Islet of Langerhans (tissue), 1 donor: ENCODE results near the gene AOPEP.
A peak's percentile ranks its signal among the peaks of the same experiment; 100 is the strongest.

Source experiments
- FAIRE-seq: peaks from one replicate; lab custom pipeline; 2011; peaks lifted over from hg19 to GRCh38; lab: Jason Lieb, UNC

Gene AOPEP

DNA sequence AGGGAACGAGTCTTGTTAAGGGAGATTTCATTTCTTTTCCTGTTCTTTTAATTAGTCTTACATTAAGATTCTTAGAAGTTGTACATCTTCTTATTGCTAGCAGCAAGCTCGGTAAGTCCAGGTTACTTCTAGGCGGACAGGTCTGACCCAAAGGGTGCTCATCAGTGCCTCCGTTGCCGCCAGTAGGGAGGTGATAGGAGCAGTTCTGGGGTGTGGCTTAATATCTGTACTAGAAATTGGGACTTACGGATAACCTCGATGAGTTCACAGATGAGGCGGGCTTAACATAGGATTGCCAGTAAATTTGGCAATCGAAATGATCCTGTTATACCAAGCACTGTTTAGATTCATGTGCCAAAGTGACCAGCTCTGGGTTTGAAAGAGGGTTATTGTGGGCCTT, 312.2 kb downstream of the AOPEP start:
- FAIRE-seq, result no peak

- no peak for FAIRE-seq
These were observed 313.6 kb downstream of the AOPEP start for GRCh38 chr9:95040106-95040505.

DNA sequence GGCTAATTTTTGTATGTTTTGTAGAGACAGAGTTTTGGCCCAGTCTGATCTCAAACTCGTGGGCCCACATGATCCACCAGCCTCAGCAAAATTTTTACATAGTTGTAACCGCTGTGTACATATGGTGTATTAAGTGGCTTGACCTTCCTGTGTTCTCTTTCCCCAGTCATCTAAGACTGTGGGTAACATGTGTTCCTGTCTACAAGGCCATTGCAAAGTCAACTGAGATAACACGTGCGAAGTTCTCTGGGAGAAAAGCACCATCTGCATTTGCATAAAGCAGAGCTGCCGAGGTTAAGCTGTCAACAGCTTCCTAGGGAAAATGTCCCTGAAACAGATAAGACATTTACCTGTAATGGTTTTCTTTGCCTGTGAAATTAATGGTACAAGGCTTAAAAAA, 317.3 kb downstream of the AOPEP start:
- FAIRE-seq, result no peak

DNA sequence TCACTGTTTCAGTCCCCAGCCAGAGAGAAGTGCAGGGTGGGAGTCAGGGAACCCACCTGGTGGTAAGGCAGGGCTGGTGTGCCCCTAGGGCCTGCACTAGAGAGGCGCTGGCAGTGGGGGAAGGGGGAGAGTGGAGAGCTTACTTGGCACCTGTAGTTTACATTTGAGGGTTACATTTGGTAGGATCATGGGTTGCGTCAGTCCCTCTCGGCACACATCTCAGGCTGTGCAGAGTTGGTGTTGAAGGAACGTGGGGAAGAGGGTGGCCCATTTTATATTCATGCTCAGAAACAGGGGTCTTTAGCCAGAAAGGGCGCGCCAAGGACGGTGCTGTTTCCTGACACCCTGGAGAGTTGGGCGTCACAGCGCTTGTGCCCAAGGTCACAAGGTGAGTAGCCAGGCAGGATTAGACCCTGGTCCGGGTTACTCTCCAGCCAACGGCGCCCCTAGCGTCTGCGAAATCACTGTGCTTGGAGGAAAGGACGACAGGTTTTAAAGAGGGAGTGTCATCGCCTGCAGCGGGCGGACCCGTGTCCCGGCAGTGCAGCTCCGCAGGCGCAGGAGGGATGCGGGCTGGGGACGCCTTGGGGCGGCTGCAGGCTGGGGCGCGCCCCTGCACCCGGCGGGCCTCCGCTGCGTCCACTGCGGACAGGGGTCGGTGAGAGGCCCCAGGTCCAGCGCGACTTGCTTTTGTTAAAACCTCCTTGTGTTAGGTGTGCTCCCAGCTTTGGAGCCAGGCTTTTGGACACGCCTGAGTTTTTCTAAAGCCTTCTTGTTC, 318.4 kb downstream of the AOPEP start:
- no peak for FAIRE-seq

DNA sequence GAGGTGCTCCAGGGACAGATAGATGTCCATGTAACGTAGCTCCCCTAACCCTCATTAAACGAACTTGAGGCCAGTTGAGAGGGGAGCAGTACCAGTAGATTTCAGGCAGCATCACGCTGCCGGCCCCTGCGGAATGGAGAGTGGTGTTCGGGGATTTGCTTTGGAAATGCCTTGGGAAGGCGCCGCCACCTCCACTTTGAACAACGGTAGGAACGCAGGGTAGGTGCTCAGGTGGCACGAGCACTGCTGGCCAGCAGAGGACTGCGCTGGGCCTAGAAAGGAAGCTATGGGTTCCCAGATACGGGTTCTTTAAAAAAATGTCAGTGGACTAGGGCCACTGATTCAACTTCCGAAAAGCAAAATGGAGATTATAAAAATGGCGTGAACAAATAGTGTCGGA, 319.3 kb downstream of the AOPEP start:
- no peak for FAIRE-seq

- no peak for FAIRE-seq
These were observed 321.1 kb downstream of the AOPEP start for GRCh38 chr9:95047452-95048224.

DNA sequence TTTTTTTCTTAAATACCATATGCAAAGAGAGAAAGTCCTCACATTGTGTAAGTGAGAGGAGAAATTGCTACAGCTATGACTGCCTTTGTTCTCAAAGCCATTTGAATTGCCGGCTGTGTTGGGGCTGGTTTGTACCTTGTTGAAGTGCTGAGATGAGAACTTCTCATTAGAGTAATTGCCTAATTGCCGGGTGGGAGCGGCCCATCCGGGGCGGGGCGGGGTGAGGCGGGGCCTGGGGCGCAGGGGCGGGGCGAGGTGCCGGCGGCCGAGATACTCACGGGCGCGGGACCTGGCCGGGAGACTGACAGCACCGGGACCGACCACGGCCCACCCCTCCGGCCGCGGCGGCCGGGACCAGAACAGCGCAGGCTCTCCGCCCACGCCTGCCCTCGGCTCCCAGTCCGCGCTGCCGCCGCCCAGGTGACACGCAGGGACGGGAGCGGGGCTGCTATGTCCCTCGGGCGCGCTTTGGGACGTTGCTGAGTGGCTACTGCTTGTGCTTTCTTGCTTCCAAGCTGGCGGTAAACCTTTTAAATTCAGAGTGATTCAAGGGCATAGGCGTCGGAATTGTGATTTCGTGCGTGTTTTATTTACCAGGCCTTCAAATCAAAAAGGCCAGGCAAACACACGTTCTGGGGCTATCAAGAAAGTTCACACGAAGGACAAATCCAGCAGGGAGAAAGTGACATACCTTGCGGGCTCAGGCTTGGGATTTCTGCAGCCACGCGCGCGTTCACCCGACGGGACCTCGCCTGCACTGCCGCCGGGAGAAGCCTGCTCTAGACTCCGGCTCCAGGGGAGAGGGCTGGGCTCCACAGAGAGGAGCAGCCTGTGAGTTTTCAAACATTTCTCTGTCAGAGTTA, 322.0 kb downstream of the AOPEP start:
- no peak for FAIRE-seq

DNA sequence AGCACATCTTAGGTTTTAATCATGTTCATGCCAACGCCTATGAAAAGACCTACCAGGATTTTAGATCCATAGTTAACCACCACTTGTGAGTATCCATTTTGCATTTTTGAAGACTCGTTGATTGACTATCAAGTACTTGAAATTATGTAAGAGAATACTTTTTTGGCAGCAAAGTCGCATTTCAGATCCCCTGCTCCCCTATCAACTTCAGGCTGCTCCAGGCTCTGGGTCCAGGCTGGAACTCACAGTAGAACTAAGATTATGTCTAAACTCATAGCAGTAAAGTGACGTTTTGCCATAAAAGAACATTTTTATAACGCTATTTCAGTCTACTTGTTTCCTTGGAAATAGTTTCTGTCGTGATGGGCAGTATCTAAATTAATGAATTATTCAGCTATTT, 323.3 kb downstream of the AOPEP start:
- no peak for FAIRE-seq

GRCh38 chr9:95053611-95054570, 327.4 kb downstream of the AOPEP start:
- FAIRE-seq, result peak; percentile 9

- no peak for FAIRE-seq
These were observed 328.9 kb downstream of the AOPEP start for GRCh38 chr9:95055334-95055850.

- peak; percentile 24 for FAIRE-seq
These were observed 329.5 kb downstream of the AOPEP start for GRCh38 chr9:95055851-95056551.

DNA sequence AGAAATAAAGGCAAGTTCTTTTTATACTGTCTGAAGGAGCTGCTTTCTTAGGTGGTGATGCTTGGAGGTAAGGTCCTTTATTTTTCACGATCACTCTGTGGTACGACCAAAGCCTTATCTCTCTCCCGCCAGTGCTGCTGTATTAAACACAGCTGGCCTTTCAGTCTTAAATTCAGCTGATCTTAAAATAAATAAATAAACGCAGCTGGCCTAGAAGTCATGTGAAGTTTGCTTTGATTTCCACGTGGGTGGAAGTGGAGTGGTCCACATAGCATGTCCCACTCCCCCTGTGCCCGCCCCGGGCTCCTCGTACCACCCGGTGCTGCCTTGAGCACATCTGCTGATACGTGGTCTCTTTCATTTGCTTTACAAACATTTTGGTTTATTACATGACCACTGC, 330.6 kb downstream of the AOPEP start:
- FAIRE-seq, result no peak

DNA sequence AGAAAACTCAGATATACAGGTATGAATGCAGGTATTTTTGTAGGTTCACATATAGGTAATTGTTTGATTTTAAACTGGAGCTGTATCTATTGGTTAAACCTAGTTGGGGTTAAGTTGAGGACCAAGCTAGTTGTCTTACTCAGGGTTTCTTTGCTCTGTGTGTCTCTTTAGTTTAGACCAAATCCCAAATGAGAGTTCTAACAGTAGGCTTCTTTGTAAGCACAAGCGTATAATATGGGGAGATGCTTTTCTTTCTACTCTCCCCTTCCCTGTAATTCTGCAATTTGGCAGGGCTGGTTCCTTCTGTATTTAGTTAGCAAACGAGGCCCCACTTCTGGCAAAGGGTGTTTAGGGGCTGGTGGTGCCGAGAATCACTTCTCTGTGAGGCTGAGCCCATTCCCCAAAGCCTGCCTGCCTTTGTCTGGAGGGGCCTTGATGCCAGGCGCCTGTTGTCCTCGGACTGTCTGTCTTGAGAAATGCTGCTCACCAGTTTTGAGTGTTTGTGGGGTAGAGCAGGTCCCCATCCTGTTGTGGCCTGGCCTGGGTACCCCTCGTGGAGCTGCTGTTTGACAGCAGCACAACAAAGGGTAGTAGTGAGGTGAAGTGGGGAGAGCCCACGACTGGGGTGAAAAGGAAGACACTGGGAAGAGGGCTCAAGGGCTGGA, 331.8 kb downstream of the AOPEP start:
- FAIRE-seq, result no peak

GRCh38 chr9:95058795-95059386, 332.4 kb downstream of the AOPEP start:
- no peak for FAIRE-seq

DNA sequence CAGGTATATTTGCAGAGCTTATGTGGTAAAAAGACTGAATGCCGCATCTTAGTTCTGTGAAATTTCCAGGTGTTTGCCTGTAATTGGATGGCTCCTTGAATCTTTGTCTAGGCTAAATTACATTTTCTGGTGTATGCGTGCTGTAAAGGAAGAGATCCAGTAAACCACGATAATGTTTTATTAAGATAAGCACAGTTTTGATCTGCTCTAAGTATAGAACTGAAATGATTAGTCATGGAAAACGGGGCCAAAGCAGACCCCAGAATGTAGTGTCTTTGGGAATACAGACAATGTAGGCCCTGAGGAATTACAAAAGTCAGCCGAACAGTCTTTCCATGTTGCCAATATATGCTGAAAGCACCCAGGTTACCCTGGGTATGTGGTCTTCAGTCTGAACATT, 333.7 kb downstream of the AOPEP start:
- FAIRE-seq, result no peak

DNA sequence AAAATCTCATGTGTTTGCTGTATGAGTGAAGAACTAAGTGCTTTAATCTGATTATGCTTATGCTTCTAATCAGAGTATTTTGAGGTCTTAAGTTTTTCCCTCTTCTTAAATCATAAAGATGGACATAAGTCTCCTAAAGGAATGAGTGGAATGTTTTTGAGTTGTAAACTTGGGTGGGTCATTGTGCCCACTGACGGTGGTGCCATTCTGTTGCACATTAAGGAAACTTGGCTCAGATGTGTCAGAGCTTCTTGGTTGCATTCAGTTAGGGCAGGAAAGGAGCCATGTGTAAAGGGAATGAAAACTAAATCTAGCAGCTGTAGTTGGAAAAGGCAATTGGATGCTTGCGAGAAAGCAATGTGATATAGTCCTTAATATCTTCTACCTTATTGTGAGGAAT, 334.4 kb downstream of the AOPEP start:
- no peak for FAIRE-seq

- FAIRE-seq, result no peak
These were observed 335.6 kb downstream of the AOPEP start for GRCh38 chr9:95061916-95062595.

DNA sequence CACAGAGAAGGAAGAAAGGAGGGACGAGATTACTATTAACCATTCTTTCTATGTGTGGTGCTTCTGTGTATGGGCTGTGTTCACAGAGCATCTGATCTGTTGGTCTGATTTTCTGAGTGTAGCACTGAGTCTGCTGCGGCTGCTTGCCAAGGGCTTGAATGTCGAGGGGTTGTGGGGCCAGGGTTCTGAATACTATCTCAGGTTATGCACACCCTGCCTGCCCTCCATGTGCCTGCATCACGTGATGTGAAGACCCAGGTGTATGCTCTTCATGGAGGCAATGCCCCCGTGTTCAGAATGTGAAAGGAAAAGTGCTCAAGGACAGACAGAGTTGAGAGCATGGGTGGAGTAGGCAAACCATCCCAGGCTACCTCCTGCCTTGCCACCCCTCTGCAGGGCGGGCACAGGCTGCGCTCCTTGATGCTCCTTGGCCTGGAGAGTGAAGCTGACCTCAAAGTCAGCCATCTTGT, 336.1 kb downstream of the AOPEP start:
- FAIRE-seq, result no peak

DNA sequence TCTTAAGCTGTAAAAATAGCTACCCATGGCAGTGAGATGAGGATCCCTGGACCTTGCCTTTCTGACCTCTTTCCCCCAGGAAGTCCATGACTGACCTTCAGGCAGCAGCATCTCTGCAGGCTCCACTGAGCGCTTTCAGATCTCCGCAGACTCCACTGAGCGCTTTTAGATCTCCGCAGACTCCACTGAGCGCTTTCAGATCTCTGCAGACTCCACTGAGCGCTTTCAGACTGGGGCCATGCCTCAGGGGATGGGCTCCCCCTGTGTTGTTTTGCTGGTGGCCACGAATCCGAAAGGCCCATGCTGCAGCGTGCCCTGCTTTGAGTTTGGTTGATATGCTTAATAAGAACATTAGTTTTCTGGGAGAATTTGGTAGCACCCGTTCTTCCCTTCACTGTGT, 336.8 kb downstream of the AOPEP start:
- FAIRE-seq, result no peak
